ENCODE results near the gene RNASE1. TPM values are rescaled to one million over a fixed set of nuclear protein-coding genes. Genes with fewer than 3 reads are reported as not detected.

The RNASE1 gene
- total RNA-seq, 1 experiment from 2014 or later = not detected

- H3K9me3 ChIP-seq (ENCODE audit: low read depth, low read length, poor library complexity, severe bottlenecking) = no peaks in the 10 kb centered on the region
- no TSS peak for BruUV-seq (replicated peaks)
- DNase-seq (ENCODE audit: low spot score) = no peak
- H3K27ac ChIP-seq (ENCODE audit: low read depth, low read length, poor library complexity, severe bottlenecking) = no peak overlapping the region
- ChIA-PET CTCF (no interaction called here), POLR2A (ENCODE audit: low non-redundant PET) (no interaction called here)
- no peak for TF ChIP-seq CTCF (conservative IDR thresholded peaks at IDR 0.05; ENCODE audit: low read depth, low read length)
- no peak for TF ChIP-seq EZH2 (IDR thresholded peaks at IDR 0.05; ENCODE audit: borderline replicate concordance, low read depth, low read length, poor library complexity, severe bottlenecking)
- no peak overlapping the region for H3K4me3 ChIP-seq (ENCODE audit: low read depth, low read length, poor library complexity, severe bottlenecking)
- no peaks in the 10 kb centered on the region for H3K36me3 ChIP-seq (ENCODE audit: insufficient read depth, low read length, poor library complexity, severe bottlenecking)
- H3K27me3 ChIP-seq (replicated peaks; ENCODE audit: insufficient read depth, low read depth, low read length, poor library complexity) = peaks cover 21% of the 10 kb centered on the region
- no peaks in the 10 kb centered on the region for H3K4me1 ChIP-seq (ENCODE audit: insufficient read depth, low read length, poor library complexity, severe bottlenecking)
- intact Hi-C loops (cut with micrococcal nuclease; ENCODE audit: unreplicated experiment) = no loop called here
Observed at GRCh38 chr14:20775901-20776300, 26.7 kb downstream of the RNASE1 start.

- peaks cover 22% of the 10 kb centered on the region for H3K27me3 ChIP-seq (replicated peaks; ENCODE audit: insufficient read depth, low read depth, low read length, poor library complexity)
- no peak for TF ChIP-seq EZH2 (IDR thresholded peaks at IDR 0.05; ENCODE audit: borderline replicate concordance, low read depth, low read length, poor library complexity, severe bottlenecking)
- TF ChIP-seq CTCF (conservative IDR thresholded peaks at IDR 0.05; ENCODE audit: low read depth, low read length) = no peak
- DNase-seq (ENCODE audit: low spot score) = no peak
- POLR2A ChIA-PET (ENCODE audit: low non-redundant PET) = no interaction called here
- no peaks in the 10 kb centered on the region for H3K4me1 ChIP-seq (ENCODE audit: insufficient read depth, low read length, poor library complexity, severe bottlenecking)
- intact Hi-C loops (cut with micrococcal nuclease; ENCODE audit: unreplicated experiment) = no loop called here
- no peaks in the 10 kb centered on the region for H3K36me3 ChIP-seq (ENCODE audit: insufficient read depth, low read length, poor library complexity, severe bottlenecking)
- CTCF ChIA-PET = no interaction called here
- no TSS peak for BruUV-seq (replicated peaks)
- H3K4me3 ChIP-seq (ENCODE audit: low read depth, low read length, poor library complexity, severe bottlenecking) = no peak overlapping the region
- H3K27ac ChIP-seq (ENCODE audit: low read depth, low read length, poor library complexity, severe bottlenecking) = no peak overlapping the region
- H3K9me3 ChIP-seq (ENCODE audit: low read depth, low read length, poor library complexity, severe bottlenecking) = no peaks in the 10 kb centered on the region
Observed at GRCh38 chr14:20775043-20775442, 27.6 kb downstream of the RNASE1 start.

- Histone ChIP-seq H3K27ac (ENCODE audit: low read depth, low read length, poor library complexity, severe bottlenecking) (no peak overlapping the region), H3K9me3 (ENCODE audit: low read depth, low read length, poor library complexity, severe bottlenecking) (no peaks in the 10 kb centered on the region), H3K4me1 (ENCODE audit: insufficient read depth, low read length, poor library complexity, severe bottlenecking) (no peaks in the 10 kb centered on the region), H3K36me3 (ENCODE audit: insufficient read depth, low read length, poor library complexity, severe bottlenecking) (no peaks in the 10 kb centered on the region), H3K4me3 (ENCODE audit: low read depth, low read length, poor library complexity, severe bottlenecking) (no peak overlapping the region), H3K27me3 (replicated peaks; ENCODE audit: insufficient read depth, low read depth, low read length, poor library complexity) (peaks cover 28% of the 10 kb centered on the region)
- no TSS peak for BruUV-seq (replicated peaks)
- ChIA-PET POLR2A (ENCODE audit: low non-redundant PET) (interaction anchor here (0.7 kb wide), 1 partner anchor 35 kb away, joined by 3 read pairs; no protein-coding TSS in a partner anchor), CTCF (no interaction called here)
- DNase-seq (ENCODE audit: low spot score) = no peak
- no peak for TF ChIP-seq CTCF (conservative IDR thresholded peaks at IDR 0.05; ENCODE audit: low read depth, low read length)
- no peak for TF ChIP-seq EZH2 (IDR thresholded peaks at IDR 0.05; ENCODE audit: borderline replicate concordance, low read depth, low read length, poor library complexity, severe bottlenecking)
- intact Hi-C loops (cut with micrococcal nuclease; ENCODE audit: unreplicated experiment) = no loop called here
Observed at GRCh38 chr14:20774258-20774824, 28.3 kb downstream of the RNASE1 start.

Measured in A673 (cell line).